T-helper 17 cell (primary cell): ENCODE data around the gene EIF5. TPM values are rescaled to one million over a fixed set of nuclear protein-coding genes. Genes with fewer than 3 reads are reported as not detected.

Experiments
- ATAC-seq: fragments of 150-1000 bp; cut with Tn5 transposase; 2 replicates; pipeline ENCODE4 v1.10.0; 2021; ENCODE audit warnings: mild to moderate bottlenecking, moderate library complexity
- DNase-seq, 3 donors: peaks; one replicate each; pipeline versions ENCODE4 v3.0.0 to v3.0.0-alpha.2; 2020 to 2021
- H3K9me3 ChIP-seq: one replicate; pipeline ENCODE4 v1.7.0; 2013; ENCODE audit warnings: low read length, mild to moderate bottlenecking; ENCODE audit not compliant: control insufficient read depth, poor library complexity, severe bottlenecking
- H3K27ac Mint-ChIP-seq: one replicate; pipeline ENCODE4 v1.8.0; 2022; ENCODE audit warnings: mild to moderate bottlenecking, moderate library complexity, mixed read lengths
- H3K27me3 Mint-ChIP-seq: one replicate; pipeline ENCODE4 v1.8.0; 2022; ENCODE audit warnings: mixed read lengths
- H3K36me3 Mint-ChIP-seq: one replicate; pipeline ENCODE4 v1.8.0; 2022; ENCODE audit warnings: low read depth, mixed read lengths
- H3K4me1 Mint-ChIP-seq: one replicate; pipeline ENCODE4 v1.8.0; 2022; ENCODE audit warnings: mild to moderate bottlenecking, mixed read lengths
- H3K4me3 Mint-ChIP-seq: one replicate; pipeline ENCODE4 v1.8.0; 2022; ENCODE audit warnings: mild to moderate bottlenecking, moderate library complexity, mixed read lengths
- total RNA-seq, 4 donors: library from RNA in 2 of 4; stranded (reverse) in 2 of 4; gene quantifications; one replicate each; pipeline ENCODE4 v1.2.3 and lab custom pipeline; 2022 to 2026

The EIF5 gene
- total RNA-seq, 2 donors from 2014 or later, result 649 to 800 TPM

GRCh38 chr14:103296007-103296406 is 38.0 kb upstream of the EIF5 start:
- Mint-ChIP-seq H3K27ac (no peak overlapping the region), H3K36me3 (no peaks in the 10 kb centered on the region), H3K4me1 (peaks cover 3% of the 10 kb centered on the region), H3K27me3 (peaks cover 32% of the 10 kb centered on the region), H3K4me3 (no peak overlapping the region)
- no peak for DNase-seq
- ATAC-seq, result no peak
- H3K9me3 ChIP-seq, result no peaks in the 10 kb centered on the region

- DNase-seq, result no peak
- no peak overlapping the region for H3K27ac Mint-ChIP-seq
- peaks cover 3% of the 10 kb centered on the region for H3K4me1 Mint-ChIP-seq
- no peak for ATAC-seq
- no peaks in the 10 kb centered on the region for H3K36me3 Mint-ChIP-seq
- no peak overlapping the region for H3K4me3 Mint-ChIP-seq
- H3K27me3 Mint-ChIP-seq, result peaks cover 29% of the 10 kb centered on the region
- no peaks in the 10 kb centered on the region for H3K9me3 ChIP-seq
Observed at GRCh38 chr14:103296987-103297386, 37.0 kb upstream of the EIF5 start.

DNA sequence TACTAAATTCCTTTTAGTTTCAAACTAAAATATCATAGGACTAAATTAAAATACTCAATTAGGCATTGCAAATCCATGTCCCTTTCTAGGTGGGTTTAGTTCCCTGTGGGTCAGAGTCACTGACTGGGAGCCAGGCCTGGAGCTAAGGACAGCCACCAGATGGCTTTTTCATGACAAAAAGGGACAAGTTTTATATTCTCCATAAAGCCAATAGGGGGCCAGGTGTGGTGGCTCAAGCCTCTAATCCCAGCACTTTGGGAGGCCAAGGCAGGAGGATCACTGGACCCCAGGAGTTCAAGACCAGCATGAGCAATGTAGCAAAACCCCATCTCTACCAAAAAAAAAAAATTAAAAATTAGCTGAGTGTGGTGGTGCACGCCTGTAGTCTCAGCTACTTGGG is 35.4 kb upstream of the EIF5 start:
- no peak overlapping the region for H3K4me3 Mint-ChIP-seq
- peaks cover 25% of the 10 kb centered on the region for H3K27me3 Mint-ChIP-seq
- no peaks in the 10 kb centered on the region for H3K4me1 Mint-ChIP-seq
- no peak overlapping the region for H3K27ac Mint-ChIP-seq
- H3K36me3 Mint-ChIP-seq, result no peaks in the 10 kb centered on the region
- ATAC-seq, result no peak
- no peak for DNase-seq
- no peaks in the 10 kb centered on the region for H3K9me3 ChIP-seq

DNA sequence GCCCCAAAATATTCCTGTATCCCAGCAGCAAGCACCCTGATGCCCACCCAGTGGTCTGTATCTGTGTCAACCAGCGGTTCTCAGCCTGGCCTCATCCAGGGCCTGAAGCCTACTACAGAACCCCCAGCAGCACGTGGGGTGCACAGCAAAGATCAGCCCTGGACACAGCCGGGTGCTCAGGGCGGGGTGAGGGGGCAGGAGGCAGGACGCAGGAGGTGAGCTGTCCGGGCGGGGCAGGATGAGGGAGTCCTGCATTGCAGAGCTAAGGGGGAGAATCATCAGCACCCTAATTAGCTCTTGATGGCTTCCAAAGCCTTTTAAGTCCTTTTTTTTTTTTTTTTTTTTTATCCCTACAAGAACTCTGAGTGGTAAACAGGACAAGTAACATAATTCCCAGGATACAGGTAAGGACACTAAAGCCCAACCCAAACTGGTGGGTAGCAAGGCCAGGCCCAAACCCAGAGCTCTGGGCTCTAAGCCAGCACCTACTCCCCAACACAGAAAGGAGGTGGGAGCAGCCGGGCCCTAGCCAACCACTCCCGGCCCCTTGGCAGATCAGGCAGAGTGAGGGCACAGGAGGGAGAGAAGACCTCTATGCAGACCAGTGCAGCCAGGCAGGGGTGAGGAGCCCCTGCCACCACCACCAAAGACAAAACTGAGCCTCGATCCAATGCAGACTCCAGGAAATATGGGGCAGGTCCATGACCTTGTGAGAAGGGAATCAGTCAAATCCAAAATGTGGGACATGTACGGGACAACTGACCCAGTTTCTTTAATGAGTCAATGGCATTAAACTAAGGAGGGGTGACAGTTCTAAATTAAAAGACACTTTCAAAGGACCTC is 32.3 kb upstream of the EIF5 start:
- Mint-ChIP-seq H3K4me3 (no peak overlapping the region), H3K27me3 (peaks cover 25% of the 10 kb centered on the region), H3K36me3 (no peaks in the 10 kb centered on the region), H3K27ac (no peak overlapping the region), H3K4me1 (no peaks in the 10 kb centered on the region)
- H3K9me3 ChIP-seq, result no peaks in the 10 kb centered on the region
- no peak for DNase-seq
- ATAC-seq, result no peak

DNA sequence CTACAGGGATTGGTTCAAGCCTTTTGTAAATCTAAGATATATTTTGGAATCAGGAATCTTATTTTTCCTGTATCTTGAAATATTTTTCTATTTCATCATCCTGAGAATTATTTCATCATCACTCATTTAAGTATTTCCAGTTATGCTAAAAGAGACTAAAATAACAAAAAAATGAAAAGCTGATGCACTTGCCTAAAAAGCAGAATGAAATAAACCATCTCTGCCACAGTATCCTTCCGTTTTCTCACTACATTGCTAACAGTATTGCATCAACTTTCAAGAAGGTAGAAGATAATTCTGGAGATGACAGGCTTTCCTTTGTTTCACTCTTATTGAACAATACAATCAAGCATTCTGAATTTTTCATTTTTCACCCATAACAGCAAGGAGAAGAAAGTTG is 31.1 kb upstream of the EIF5 start:
- H3K27me3 Mint-ChIP-seq, result peaks cover 20% of the 10 kb centered on the region

DNA sequence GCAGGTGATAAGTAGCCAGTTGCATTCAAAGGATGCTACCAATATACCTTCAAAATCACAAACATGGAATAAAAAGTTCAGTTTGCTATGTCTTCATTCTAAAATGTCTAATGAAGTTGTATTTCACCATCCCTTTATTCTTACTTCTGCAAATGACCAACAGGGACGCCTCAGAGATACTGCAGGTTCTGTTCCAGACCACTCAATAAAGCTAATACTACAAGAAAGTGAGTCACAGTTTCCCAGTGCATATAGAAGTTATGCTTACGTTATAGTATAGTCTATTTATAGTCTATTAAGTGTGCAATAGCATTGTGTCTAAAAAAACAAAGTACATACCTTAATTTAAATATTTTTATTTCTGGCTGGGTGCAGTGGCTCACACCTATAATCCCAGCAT is 29.3 kb upstream of the EIF5 start:
- Mint-ChIP-seq H3K4me3 (no peak overlapping the region), H3K4me1 (no peaks in the 10 kb centered on the region), H3K27me3 (peaks cover 20% of the 10 kb centered on the region), H3K27ac (no peak overlapping the region), H3K36me3 (no peaks in the 10 kb centered on the region)
- ATAC-seq (no peak), DNase-seq (no peak)
- no peaks in the 10 kb centered on the region for H3K9me3 ChIP-seq

More for the DNA sequence above, 31.1 kb upstream of the EIF5 start:
- H3K4me3 Mint-ChIP-seq, result no peak overlapping the region
- H3K4me1 Mint-ChIP-seq, result no peaks in the 10 kb centered on the region
- H3K27ac Mint-ChIP-seq, result no peak overlapping the region
- no peaks in the 10 kb centered on the region for H3K36me3 Mint-ChIP-seq
- H3K9me3 ChIP-seq, result no peaks in the 10 kb centered on the region
- DNase-seq (no peak), ATAC-seq (no peak)

GRCh38 chr14:103308717-103309616 is 25.1 kb upstream of the EIF5 start:
- no peaks in the 10 kb centered on the region for H3K9me3 ChIP-seq
- peak overlapping the region; percentile 43 for H3K27ac Mint-ChIP-seq
- peaks cover 18% of the 10 kb centered on the region for H3K27me3 Mint-ChIP-seq
- ATAC-seq, result no peak
- no peak for DNase-seq
- no peaks in the 10 kb centered on the region for H3K4me1 Mint-ChIP-seq
- H3K36me3 Mint-ChIP-seq, result no peaks in the 10 kb centered on the region
- H3K4me3 Mint-ChIP-seq, result no peak overlapping the region

GRCh38 chr14:103310576-103311095 is 23.4 kb upstream of the EIF5 start:
- no peak for DNase-seq
- no peaks in the 10 kb centered on the region for H3K9me3 ChIP-seq
- no peak for ATAC-seq
- H3K27ac Mint-ChIP-seq, result no peak overlapping the region
- H3K36me3 Mint-ChIP-seq, result no peaks in the 10 kb centered on the region
- H3K4me1 Mint-ChIP-seq, result no peaks in the 10 kb centered on the region
- H3K4me3 Mint-ChIP-seq, result no peak overlapping the region
- H3K27me3 Mint-ChIP-seq, result peaks cover 12% of the 10 kb centered on the region

GRCh38 chr14:103311171-103311997 is 22.7 kb upstream of the EIF5 start:
- H3K36me3 Mint-ChIP-seq, result no peaks in the 10 kb centered on the region
- H3K27me3 Mint-ChIP-seq, result peaks cover 10% of the 10 kb centered on the region
- H3K27ac Mint-ChIP-seq, result no peak overlapping the region
- DNase-seq, result no peak
- H3K4me3 Mint-ChIP-seq, result no peak overlapping the region
- H3K4me1 Mint-ChIP-seq, result no peaks in the 10 kb centered on the region
- H3K9me3 ChIP-seq, result no peaks in the 10 kb centered on the region
- no peak for ATAC-seq

DNA sequence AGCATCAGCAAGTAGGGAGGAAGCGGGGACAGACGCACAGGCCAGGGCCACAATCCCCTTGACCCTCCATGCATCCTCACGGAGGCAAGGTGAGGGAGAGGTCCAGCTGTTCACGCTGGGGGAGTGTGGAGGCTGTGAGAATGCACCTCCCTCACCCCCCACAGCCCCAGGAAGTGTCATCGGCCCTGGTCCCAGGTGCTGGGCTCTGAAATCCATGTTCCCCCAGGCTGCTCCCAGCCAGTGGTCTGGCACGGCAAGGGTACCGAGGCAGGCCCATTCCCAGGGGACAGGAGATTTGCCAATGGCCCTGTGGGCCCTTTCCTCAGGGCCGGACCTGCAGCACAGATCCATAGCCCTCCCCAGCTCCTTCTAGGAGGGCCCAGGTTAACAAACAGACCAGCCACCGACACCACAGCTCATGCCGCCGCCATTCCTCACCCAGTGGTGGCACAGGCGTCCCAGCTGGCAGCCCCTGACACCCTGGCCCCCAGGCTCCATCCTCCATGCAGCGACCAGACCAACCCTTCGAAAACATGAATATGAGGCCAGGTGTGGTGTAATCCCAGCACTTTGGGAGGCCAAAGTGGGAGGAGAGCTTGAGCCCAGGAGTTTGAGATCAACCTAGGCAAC is 21.9 kb upstream of the EIF5 start:
- H3K27me3 Mint-ChIP-seq, result peaks cover 18% of the 10 kb centered on the region
- DNase-seq, result no peak
- H3K27ac Mint-ChIP-seq, result no peak overlapping the region
- no peaks in the 10 kb centered on the region for H3K9me3 ChIP-seq
- no peaks in the 10 kb centered on the region for H3K4me1 Mint-ChIP-seq
- H3K4me3 Mint-ChIP-seq, result no peak overlapping the region
- H3K36me3 Mint-ChIP-seq, result no peaks in the 10 kb centered on the region
- no peak for ATAC-seq

DNA sequence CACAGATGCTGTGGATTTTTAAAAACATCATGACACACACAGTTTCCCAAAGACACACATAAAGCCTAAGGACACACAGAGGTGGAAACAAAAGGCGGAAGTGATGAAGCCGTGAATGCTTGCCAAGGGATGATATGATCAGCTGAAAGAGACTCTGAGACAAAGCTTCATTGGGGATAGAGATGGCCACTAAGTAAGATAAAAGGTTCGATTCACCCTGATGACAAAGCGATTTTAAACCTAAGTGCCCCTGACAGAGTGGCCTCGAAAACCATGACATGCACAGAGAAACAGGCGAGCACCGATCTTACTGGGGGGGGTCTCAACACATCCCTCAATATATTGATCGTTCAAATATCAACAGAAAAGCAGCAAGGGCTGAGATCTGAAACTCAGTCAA is 20.3 kb upstream of the EIF5 start:
- ATAC-seq, result no peak
- Mint-ChIP-seq H3K27me3 (peaks cover 31% of the 10 kb centered on the region), H3K4me3 (no peak overlapping the region), H3K27ac (no peak overlapping the region), H3K4me1 (no peaks in the 10 kb centered on the region), H3K36me3 (peaks cover 2% of the 10 kb centered on the region)
- H3K9me3 ChIP-seq, result no peaks in the 10 kb centered on the region
- DNase-seq, result no peak

DNA sequence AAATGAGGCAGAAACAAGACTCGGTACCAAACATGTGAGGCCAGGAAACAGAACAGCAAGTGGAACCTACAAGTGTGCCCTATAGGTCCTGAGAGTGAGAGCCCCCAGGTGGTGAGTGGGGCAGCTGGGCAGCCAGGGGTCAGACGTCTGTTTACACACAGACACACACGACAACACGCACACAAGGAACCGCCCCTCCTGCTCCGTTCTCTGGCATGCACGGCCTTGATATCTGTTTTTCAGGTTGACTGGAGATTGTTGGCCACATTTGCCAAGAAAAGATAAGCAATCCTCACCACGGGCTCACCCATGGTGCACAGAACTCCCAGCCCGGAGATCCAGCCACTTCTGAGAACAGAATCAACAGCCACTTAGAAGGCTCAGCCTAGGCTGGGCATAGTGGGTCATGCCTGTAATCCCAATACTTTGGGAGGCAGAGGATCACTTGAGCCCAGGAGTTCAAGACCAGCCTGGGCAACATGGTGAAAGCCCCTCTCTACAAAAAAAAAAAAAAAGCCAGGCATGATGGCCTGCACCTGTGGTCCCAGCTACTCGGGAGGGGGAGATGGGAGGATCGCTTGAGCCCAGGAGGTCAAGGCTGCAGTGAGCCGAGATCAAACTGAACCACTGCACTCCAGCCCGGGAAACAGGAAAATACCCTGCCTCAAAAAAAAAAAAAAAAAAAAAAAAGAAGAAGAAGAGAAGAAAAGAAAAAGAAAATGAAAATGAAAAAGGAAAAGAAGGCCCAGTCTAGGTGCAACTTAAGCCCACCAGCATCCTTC is 19.4 kb upstream of the EIF5 start:
- peaks cover 40% of the 10 kb centered on the region for H3K27me3 Mint-ChIP-seq
- peaks cover 2% of the 10 kb centered on the region for H3K36me3 Mint-ChIP-seq
- H3K4me1 Mint-ChIP-seq, result no peaks in the 10 kb centered on the region
- H3K9me3 ChIP-seq, result no peaks in the 10 kb centered on the region
- DNase-seq (no peak), ATAC-seq (no peak)
- no peak overlapping the region for H3K4me3 Mint-ChIP-seq
- no peak overlapping the region for H3K27ac Mint-ChIP-seq
